Stimulated activated CD8-positive, alpha-beta memory T cell treated with anti-CD3 and anti-CD28 coated beads, Interleukin-2, amount 100 ng/mL, for 48 hours (primary cell): Measurements from ENCODE around the gene CDX2.
"Not testable (repeated sequence)": the region's sequence is repeated elsewhere in the genome, so short reads cannot be mapped to it uniquely, and the experiment has no call there.

Experiments used
- DNase-seq, 2 donors: peaks; one replicate each; pipeline ENCODE4 v3.0.0-alpha.2; 2020; ENCODE audit warnings: low read depth in 2 of 2

The CDX2 gene

GRCh38 chr13:27969082-27969865 lies at the start of gene CDX2:
Gene CDX2 (minus strand): TSS chr13:27969315. CDS start chr13:27969006, 309 bp downstream.
- DNase-seq, result no peak

GRCh38 chr13:28014301-28014700 lies 45.2 kb upstream of the CDX2 start:
- no peak for DNase-seq

DNA sequence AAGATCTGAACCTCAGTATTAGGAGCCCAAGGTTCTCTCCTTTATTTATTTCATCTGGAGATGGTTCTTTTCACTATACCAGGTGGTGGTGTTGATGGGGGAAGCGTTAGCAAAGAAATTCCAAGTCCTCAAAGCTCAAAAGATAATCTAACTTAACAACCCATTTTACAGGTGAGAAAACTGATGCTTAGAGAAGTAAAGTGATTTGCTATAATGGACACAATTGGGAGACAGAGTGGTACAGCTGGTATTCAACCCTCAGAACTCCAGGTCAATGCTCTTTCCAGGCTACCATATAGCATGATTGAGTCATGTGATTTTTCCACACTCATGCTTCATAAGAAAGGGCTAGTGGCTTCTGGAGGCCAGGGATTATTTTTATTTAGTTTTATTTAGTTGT lies 44.4 kb upstream of the CDX2 start:
- no peak for DNase-seq

- DNase-seq, result no peak
These were observed 43.8 kb upstream of the CDX2 start for GRCh38 chr13:28012896-28013295.

DNA sequence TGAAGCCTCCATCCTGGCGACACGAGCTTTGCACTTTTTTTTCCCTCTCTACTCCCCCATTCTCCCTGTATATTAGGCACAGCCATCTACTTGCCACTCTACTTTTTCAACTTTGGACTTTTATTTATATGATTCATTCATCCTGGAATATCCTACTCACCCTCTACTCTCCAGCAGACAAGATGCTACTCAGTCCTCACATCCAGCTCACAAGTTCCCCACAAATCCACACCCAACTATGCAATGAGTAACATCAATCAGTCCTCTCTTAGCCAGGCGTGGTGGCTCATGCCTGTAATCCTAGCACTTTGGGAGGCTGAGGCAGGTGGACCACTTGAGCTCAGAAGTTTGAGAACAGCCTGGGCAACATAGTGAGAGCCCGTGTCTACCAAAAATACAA lies 43.3 kb upstream of the CDX2 start:
- DNase-seq, result no peak

DNA sequence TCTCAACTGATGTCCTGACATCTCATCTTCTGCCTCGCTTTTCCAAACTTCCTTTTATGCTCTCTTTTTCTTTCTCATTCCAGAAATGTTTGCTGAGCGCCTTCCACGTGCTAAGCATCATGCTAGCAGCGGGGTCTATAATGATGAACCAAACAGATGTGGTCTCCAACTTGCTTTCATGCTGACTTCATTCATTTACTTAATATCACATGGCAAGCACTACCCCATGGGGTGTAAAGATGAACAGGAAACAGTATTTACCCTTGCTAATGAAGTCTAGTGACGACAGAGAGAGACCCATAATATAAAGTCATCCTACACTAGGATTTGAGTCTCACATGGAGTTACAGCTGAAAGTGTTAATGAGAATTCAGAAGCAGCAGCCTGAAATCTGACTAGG lies 40.9 kb upstream of the CDX2 start:
- no peak for DNase-seq

- DNase-seq, result not testable (repeated sequence)
These were observed 35.9 kb upstream of the CDX2 start for GRCh38 chr13:28005016-28005415.

GRCh38 chr13:28002886-28003698 lies 34.0 kb upstream of the CDX2 start:
- no peak for DNase-seq

DNA sequence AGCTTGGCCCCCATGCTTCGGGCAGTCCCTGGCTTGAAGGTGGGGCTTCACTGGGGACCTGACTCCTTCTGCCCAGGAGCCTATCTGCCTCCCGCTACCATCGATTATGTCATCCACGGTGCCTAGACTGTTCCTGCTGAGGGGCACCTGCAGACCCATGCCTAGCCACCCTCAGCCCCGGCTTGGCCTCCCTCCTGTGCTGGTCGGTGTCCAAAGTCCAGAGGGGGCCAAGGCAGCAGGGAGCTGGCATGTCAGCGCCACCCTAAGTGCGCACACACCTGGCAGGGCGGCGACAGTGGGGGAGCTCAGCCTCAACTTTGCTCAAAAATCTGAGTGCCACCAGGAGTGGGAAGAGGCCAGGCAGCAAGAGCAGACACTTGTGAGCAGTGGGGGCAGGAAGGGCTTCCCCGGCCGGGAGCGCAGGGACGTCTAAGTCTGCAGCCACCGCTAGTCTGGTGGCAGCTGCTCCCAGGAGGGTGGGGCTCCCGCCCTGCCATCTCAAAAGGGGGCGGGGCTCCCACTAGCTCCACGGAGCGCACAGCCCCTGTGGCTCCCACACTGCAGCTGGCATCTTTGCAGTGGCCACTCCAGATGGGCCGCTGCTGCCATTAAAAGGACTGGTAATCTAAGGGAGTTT lies 32.8 kb upstream of the CDX2 start:
- DNase-seq, result no peak

- no peak for DNase-seq
These were observed 31.9 kb upstream of the CDX2 start for GRCh38 chr13:28001049-28001448.

GRCh38 chr13:28000567-28000966 lies 31.5 kb upstream of the CDX2 start:
- no peak for DNase-seq

GRCh38 chr13:27997904-27998522 lies 28.9 kb upstream of the CDX2 start:
- DNase-seq, result no peak

- no peak for DNase-seq
These were observed 22.8 kb upstream of the CDX2 start for GRCh38 chr13:27991881-27992280.

GRCh38 chr13:27988520-27988919 lies 19.4 kb upstream of the CDX2 start, which contains the start of gene URAD:
Gene URAD (minus strand): TSS chr13:27988693. CDS start chr13:27988637, 56 bp downstream.
- no peak for DNase-seq

GRCh38 chr13:27985600-27985999 lies 16.5 kb upstream of the CDX2 start:
- DNase-seq, result no peak

- DNase-seq, result no peak
These were observed 13.2 kb upstream of the CDX2 start for GRCh38 chr13:27982361-27982760.

DNA sequence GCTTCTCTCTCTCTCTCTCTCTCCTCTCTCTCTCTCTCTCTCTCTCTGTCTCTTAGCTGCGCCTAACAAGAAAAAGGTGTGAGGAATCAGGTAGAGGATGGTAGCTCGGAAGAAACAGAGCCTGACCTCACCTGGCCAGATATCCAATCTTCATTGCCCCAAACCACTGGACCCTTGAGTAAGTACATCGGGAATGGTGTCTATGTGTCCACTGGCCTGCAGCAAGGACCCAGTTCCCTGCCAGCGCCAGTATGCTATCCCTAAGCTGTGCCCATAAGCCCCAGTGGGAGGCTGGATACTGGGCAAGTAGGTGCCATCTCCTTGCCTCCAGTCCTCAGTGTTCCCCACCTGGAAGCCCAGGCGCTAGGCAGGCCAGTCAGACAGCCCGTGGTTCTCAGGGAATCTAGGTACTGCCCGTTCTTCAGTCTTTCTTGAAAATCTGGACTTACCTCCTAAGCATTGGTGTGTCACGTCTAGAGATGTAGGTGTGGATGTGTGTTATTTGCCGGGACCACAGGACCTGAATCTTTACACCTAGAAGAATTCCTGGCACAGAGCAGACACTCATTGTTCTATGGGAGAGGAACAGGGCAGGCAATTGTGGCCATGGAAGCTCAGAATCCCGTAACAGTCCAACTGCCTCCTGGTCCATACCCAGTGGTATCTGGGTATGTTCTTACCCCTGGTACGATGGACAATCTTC lies 12.0 kb upstream of the CDX2 start:
- DNase-seq, result no peak

DNA sequence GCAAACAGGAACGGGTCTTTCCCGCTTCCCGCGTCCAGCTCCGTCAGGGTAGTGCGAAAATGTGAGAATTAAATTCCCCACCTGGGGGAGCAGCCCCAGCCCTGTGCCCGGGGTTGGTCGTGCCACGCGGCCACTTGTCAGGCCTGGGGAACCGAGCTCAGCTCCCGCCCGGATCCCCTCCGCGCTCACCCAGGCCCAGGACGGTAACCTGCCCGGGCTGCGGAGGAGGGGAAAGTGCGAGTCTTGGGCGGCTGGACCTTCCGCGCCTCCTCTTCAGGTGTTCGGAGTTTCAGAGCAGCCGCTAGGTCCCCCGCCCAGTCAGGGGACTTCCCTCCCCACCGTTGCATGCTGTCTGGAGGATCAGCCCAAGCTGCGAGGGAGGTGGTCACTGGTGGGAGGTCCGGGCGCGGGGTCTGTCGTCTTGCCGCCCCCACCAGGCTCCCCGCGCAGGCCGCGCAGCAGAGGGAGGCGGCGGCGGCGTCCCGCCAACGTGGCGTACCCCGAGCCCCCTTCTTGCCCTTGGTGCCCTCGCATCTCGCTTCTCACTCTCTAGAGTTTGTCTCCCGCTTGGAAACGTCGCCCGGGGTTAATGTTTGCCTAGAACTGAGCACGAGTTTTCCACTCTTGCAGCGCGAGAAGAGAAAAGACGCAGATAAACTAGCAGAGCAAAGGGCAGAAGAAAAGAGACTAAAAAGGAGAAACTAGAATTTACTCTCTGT lies 11.3 kb upstream of the CDX2 start:
- DNase-seq, result no peak

GRCh38 chr13:27979765-27980279 lies 10.7 kb upstream of the CDX2 start:
- DNase-seq, result no peak

DNA sequence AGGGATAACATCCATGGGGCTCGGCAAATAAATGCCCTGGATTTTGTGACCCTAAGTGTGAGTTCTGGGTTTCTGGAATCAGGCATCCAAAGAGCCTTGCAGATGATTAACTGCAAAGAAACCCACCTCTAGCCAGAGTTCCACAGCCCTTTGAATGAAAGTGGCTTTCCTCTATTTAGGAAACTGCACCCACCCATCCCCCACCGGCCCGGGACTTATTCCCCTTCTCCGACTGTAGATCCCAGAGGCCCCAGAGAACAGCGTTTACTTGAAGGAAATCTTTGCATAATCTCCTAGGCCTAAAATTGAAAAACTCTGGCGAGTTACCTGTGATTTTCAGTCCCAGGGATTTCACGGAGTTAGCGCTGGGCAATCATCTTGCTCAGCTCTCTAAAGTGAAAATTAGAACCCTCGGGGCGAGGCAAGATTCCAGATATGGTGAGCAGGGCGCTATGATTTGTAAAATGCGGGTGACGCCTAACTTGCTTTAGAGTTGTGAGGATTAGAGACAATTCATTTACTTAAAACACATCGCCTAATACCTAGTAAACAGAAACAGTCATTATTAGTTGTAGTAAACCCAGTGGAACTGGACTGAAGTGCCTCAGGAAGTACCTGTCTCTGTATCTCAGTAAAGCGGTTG lies 10.0 kb upstream of the CDX2 start:
- DNase-seq, result no peak
